Stimulated activated CD8-positive, alpha-beta memory T cell treated with anti-CD3 and anti-CD28 coated beads, Interleukin-12 subunit alpha, Interleukin-12 subunit beta, amount 100 ng/mL, for 24 hours (primary cell): ENCODE results near the gene GAB2.

Source experiments
- DNase-seq: peaks from one replicate; pipeline ENCODE4 v3.0.0-alpha.2; 2020; ENCODE audit errors: extremely low read depth

GAB2 gene

DNA sequence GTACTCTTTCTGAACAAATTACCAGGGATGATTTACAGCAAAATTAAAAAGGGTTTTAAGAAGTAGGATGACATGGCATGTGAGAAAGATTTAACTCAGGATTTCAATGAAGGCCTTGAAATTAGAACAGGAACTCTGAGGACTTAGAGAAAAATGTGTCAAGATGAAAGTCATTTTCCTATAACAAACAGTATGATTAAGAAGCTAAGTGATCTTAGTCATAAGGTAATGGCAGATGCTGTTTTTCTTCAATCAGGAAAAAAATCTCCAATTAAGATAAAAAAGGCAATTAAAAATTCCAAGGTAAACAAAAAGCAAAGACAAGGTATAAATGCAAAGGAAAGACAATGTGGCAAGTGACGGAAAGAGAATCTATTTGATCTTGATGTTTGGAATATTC, 73.5 kb downstream of the GAB2 start:
- no peak for DNase-seq

DNA sequence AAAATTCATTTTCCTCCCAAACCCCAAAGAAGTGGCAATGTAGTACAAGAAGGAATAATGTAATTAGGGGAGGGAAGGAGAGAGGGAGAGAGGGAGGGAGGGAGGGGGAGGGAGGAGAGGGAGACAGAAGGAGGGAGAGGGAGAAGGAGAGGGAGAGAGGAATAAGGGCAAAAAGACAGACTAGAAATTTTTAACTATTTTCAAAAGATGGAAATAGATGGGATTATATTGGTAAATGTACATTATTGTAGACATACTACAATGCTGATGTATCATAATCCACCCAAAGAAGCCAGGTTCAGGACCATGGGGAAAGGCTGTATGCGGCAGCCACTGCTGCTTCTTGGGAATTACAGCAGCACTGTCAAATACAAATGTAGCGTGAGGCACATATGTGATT, 74.3 kb downstream of the GAB2 start:
- no peak for DNase-seq

DNA sequence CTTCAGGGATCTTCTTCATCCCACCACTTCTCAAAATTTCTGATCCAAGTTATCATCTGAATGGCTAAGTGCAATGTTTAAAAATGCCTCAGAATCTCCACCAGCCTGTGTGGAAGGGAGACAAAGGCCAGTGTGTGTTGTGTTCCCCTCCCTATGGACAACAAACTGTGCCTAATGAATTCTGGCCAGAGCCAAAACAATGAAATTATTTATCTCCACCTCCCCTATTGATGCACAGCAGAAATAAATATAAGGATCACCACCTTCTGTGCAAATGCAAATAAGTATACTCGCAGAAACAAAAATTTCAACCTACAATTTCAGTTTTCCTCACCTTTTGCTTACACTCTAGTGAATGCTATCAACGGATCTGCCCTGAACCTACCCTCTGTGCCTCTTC, 75.8 kb downstream of the GAB2 start:
- no peak for DNase-seq

DNA sequence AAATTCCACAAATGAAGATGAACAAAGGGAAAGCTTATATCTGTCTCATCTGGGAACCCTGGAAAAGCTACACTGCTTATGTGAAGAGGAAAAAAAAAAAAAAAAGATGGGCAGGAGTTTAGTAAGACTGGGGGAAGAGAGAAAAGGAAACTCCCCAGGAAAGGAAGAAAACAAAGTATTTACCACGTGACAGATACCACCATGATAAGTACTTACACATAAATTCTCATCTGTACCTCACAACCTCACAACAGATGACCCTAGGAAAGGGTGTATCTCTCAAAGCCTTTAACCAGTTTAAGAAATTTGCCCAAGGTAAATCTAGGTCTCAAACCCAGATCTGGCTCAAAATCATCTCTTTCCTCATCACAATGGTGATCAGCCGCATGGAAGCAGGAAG, 77.1 kb downstream of the GAB2 start:
- no peak for DNase-seq

- no peak for DNase-seq
Observed at GRCh38 chr11:78339945-78340344, 77.7 kb downstream of the GAB2 start.

- DNase-seq, result no peak
Observed at GRCh38 chr11:78339483-78339882, 78.1 kb downstream of the GAB2 start.

DNA sequence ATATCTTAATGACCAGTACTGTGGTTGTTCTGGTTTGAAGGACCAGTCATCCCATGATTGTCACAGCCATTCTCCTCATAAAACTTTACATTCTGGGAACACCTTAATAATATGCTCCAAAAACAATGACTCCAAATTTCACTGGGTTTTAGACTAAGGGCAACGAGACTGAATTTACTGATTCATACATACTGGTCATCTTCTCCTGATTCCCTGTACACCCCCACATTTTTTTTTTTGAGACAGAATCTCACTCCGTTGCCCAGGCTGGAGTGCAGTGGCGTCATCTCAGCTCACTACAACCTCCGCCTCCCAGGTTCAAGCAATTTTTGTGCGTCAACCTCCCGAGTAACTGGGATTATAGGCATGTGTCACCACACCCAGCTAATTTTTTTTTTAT, 78.9 kb downstream of the GAB2 start:
- no peak for DNase-seq

- DNase-seq, result no peak
Observed at GRCh38 chr11:78338138-78338537, 79.5 kb downstream of the GAB2 start.

DNA sequence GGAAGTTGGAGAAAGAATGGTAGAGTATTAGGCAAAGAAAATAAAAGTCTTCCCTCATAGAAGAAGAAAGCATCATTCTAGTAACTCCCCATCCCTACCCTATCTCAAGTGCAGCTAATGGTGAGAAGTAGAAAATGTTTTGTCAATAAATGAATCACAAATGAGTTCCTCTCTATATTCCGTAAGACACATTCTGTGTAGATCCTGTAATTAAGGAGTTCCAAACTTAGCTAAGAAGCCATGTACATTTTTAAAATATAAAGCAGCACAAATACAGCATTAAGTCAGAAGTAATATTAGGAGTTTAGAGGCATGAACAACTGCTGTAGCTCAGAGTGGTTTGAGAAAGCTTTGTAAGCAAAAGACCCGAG, 80.1 kb downstream of the GAB2 start:
- DNase-seq, result no peak

DNA sequence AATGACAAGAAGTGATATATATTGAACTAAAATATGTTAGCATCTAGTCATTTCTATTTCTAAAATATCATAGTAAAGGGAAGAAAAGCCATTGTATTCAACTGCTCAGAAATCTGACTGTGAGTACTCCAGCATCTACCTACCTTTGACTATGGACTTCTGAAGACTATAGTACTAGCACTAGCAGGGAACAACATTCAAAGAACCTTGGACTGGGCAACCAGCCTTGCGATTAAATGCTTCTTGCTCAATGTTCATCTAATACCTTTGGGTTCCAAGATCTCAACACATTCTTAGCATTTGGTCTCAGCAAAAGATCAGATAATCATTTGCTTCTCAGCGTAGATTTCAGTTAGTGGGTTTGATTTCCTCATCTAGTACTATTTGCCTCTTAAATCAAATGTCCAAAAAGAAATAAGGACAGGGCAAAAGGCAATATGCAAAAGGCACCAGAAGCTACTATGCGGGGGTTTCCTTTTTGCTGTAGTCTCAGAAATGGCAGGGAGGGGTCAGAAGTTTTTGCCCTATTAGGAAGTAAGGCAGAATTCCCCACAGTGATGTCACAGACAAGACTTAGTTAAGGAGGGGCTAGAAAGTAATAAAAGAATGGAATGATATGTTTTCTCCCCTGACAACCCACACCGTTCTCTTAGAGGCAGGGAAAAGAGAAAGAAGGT, 80.6 kb downstream of the GAB2 start:
- no peak for DNase-seq

GRCh38 chr11:78334109-78334508, 83.5 kb downstream of the GAB2 start:
- no peak for DNase-seq

DNA sequence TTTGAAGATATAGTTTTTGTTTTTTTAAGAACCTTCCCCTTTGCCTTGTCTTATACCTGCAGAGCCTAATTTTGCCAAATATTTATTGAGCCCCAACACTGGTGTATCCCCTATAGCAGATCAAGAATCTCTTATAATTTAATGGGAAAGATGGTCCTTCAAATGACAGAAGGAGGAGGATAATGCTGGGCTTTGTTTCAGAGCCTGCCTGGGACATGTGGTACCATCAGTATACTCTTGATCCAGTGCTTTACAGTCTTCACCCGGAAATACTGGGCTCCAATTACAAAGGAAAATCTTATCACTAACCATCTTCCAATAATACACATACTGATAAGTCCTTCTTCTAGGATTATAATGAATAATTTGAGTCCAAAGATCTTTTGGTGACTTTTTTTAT, 84.7 kb downstream of the GAB2 start:
- no peak for DNase-seq

GRCh38 chr11:78332174-78332866, 85.3 kb downstream of the GAB2 start:
- DNase-seq, result no peak

GRCh38 chr11:78331711-78332110, 85.9 kb downstream of the GAB2 start:
- no peak for DNase-seq

GRCh38 chr11:78330361-78330760, 87.3 kb downstream of the GAB2 start:
- DNase-seq, result no peak

DNA sequence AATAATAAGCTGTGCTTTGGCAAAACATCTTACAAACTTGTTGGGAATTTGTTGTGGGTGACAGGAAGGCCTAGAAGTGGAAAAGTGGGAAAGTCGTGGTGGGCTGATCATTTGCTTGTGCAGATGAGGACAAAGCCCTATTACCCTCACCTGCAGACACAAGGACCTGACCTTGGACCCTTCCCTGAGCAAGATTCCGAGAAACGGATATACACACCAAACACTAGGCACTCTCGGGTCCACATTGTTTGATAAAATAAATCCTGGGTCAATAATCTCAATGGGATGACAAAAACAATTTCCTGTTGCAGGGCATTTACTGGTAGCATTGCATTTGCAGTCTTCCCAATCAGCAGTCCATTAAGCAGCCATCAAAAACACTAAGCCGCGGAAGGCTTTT, 89.7 kb downstream of the GAB2 start:
- DNase-seq, result no peak

GRCh38 chr11:78325274-78325781, 92.3 kb downstream of the GAB2 start:
- no peak for DNase-seq

GRCh38 chr11:78323363-78323762, 94.3 kb downstream of the GAB2 start:
- DNase-seq, result no peak

DNA sequence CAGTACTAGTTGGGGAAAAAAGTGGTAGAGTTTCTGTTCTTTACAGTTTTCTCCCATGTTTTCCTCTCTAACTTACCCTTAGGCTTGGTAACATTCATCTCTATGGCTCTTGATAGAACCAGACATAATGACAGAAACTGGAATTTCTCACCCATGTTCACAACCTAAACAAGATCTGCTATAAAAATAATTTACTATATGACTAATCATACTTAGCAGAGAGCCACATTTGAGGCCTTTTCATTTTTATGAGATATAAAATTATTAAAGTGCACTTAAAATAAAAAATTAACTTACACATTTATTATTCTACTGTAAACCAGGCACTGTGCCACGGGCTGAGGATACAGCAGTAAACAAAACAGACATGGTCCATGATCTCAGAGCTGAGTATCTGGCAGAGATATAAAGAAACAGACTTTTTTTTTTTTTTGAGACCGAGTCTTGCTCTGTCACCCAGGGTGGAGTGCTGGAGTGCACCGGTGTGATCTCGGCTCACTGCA, 98.1 kb downstream of the GAB2 start:
- DNase-seq, result no peak

DNA sequence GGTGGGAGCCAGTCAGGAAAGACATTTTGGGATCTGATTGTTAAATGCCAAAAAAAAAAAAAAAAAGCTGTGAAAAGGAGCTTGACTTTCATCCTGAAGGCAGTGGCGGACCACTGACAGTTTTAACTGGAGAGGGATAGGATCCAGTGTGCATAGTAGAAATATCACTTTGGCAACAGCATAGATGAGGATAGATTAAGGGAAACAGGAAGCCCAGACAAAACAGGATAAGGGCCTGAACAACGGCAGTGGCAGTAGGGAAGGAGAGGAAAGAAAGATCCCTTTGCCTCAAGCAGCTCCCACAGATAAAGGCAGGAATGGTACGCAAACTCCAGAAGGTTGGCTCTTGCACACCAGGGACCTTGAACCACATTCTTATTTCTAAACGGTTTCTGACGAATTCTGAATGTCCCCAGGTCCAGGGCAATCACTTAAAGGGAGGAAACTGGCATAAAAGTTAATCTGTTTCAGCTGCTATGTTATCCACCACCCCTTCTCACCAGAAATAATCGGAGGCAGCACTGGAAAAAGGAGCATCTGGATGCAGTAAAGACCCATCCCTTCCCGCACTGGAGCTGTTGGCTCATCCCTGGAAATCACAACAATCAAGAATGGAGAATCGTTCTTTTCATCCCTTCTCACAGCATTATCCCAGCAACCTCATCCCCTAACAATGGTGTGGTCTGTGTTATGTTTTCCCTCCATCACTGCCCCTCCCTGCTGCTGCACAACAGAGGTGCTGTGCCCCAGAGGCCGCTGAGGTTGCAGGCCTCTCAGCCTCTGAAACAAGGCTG, 99.1 kb downstream of the GAB2 start:
- DNase-seq, result no peak

- DNase-seq, result no peak
Observed at GRCh38 chr11:78315724-78316123, 101.9 kb downstream of the GAB2 start.

- no peak for DNase-seq
Observed at GRCh38 chr11:78314762-78315161, 102.9 kb downstream of the GAB2 start.

DNA sequence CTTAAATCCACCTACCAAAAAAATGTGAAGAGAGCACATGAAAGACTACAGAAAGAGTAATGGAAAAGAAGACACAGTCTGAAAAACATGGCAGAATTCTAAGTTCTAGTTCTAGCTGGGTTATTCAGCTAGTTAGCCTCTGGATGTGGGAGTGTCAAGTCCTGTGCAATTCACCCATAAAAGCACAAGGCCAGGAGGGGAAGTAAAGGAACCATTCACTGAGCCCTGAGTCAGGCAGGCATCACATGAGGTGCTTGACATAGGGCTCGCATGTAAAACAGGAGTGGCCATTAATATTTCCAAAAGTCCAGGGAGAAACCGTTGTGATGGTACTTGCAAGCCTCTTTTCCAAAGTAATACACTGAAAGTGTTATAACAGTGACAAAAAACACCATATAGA, 103.7 kb downstream of the GAB2 start:
- DNase-seq, result no peak
